SKM-1 treated with dmso at 0.1 percent for 144 hours (cell line): ENCODE data around the gene PEX16.

ENCODE experiments used
- DNase-seq: peaks from one replicate; lab custom pipeline; 2025; ENCODE audit not compliant: unreplicated experiment; lab: John Stamatoyannopoulos, UW

PEX16 gene

GRCh38 chr11:45879803-45880686, 37.6 kb downstream of the PEX16 start:
- DNase-seq = no peak

GRCh38 chr11:45877845-45878244, 39.8 kb downstream of the PEX16 start:
- no peak for DNase-seq

GRCh38 chr11:45877221-45877620, 40.5 kb downstream of the PEX16 start:
- DNase-seq = no peak

- no peak for DNase-seq
These were observed 41.3 kb downstream of the PEX16 start for GRCh38 chr11:45876401-45876800.

DNA sequence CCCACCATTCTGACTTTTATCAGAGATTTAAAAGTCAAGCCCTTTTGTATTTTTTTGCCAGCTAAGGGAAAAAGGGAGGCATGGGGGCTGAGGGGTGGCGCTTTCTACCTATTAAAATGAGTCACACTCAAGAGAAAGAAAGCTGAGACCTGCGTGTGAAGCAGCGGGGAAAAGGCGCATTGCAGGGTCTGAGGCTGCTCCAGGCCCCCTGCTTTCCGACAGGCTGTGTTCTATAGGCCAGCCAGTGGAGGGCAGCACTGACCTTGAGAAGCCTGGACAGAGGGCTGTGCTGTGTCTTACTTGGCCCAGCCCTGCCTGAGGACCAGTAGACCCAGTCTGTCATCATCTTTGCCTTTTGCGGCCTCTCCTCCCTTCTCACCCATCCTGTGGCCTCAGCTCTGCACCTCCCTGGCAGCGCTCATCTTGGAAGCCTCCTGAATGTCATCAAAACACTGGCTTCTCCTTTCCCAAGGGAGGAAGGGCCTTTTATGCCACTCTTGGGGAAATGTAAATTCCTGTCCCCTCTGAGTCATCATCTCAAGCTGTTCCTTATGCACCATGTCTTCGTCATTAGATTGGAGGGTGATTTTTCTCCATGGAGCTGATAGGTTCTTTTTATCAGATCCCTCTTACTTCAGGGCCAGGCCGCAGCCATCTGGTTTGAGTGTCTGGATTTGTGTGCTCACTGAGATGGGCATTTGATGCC, 44.9 kb downstream of the PEX16 start:
- DNase-seq = peak; percentile 10

DNA sequence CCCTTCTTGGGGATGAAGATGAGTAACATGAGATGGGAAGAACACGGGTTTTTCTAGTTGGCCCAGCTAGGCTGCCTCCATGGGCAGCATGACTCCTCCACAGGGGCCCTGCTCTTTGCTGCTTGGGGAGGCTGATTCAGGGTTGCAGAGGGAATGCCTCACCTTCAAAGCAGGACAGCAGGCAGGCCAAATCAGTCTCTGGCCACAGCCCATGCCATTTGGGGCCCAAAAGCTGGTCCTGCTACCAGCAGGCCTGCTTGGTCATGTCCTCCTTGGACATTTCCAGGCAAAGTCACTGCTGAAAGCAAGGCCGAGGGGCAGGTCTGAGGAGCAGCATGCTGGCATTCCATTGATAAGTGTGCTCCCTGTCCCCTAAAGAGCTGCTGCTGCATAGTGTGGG, 46.0 kb downstream of the PEX16 start:
- DNase-seq = no peak

DNA sequence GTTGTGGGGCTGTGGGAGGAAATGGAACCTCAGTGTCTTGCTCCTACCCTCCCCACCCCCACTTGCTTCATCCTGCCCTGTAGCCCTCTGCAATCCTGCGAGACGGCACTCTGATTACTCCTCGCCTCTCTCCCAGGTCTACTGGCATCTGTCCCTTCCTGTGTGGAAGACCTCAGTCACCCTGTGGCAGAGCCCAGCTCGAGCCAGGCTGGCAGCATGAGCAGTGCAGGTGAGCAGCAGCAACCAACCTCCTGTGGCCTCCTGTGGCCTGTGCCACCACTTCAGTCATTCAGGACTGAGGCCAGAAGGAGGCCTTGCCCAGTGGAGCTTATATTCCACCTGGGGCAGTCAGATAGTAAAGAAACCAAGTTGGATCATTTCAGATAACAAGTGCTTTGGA, 47.0 kb downstream of the PEX16 start:
- no peak for DNase-seq

DNA sequence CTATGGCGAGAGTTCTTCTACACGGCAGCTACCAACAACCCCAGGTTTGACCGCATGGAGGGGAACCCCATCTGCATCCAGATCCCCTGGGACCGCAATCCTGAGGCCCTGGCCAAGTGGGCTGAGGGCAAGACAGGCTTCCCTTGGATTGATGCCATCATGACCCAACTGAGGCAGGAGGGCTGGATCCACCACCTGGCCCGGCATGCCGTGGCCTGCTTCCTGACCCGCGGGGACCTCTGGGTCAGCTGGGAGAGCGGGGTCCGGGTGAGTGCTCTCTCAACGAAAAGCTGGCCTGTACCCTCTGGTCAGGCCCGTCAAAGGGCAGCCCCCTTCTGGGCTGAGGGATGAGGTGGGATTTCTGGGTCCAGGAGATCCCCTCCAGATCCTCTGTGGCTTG, 48.1 kb downstream of the PEX16 start:
- DNase-seq = no peak

GRCh38 chr11:45864041-45864440, 53.6 kb downstream of the PEX16 start:
- no peak for DNase-seq

GRCh38 chr11:45860764-45861510, 56.7 kb downstream of the PEX16 start:
- DNase-seq = no peak

- DNase-seq = no peak
These were observed 57.3 kb downstream of the PEX16 start for GRCh38 chr11:45860348-45860747.
